HG03558 (cell line): ENCODE data around the gene MRPL50.

Experiments
- ATAC-seq: cut with Tn5 transposase; IDR thresholded peaks from one replicate; pipeline ENCODE4 v1.9.1; 2021; ENCODE audit warnings: moderate number of reproducible peaks; ENCODE audit not compliant: unreplicated experiment; ENCODE audit errors: extremely low read depth

The MRPL50 gene

DNA sequence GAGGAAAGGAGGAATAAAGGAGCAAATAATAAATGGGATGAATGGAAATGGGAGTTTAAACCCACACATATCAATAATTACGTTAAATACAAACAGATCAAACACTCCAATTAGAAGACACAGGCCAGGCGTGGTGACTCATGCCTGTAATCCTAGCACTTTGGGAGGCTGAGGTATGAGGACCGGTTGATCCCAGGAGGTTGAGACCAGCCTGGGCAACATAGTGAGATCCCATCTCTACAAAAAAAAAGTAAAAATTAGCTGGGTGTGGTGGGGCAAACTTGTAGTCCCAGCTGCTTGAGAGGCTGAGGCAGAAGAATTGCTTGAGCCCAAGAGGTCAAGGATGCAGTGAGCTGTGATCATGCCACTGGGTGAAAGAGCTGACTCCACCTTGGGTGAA, 17.3 kb downstream of the MRPL50 start:
- no peak for ATAC-seq

DNA sequence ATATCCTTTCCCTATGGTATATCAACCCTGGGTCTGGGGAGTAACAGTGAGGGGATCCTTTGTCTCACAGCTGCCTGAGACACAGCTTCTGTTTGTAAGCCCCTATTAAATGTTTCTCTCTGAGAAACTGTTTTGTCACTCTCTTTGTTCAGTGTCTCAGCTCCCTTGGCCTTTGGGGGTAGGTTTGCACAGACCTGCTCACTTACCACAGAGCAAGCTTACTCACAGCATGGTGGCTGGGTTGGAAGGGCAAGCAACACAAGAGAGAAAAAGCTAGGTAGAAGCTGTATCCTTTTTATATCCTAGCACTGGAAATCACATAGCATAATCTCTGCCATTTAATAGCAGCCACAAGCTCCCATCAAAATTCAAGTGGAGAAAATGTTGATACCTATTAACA, 18.1 kb downstream of the MRPL50 start:
- no peak for ATAC-seq

DNA sequence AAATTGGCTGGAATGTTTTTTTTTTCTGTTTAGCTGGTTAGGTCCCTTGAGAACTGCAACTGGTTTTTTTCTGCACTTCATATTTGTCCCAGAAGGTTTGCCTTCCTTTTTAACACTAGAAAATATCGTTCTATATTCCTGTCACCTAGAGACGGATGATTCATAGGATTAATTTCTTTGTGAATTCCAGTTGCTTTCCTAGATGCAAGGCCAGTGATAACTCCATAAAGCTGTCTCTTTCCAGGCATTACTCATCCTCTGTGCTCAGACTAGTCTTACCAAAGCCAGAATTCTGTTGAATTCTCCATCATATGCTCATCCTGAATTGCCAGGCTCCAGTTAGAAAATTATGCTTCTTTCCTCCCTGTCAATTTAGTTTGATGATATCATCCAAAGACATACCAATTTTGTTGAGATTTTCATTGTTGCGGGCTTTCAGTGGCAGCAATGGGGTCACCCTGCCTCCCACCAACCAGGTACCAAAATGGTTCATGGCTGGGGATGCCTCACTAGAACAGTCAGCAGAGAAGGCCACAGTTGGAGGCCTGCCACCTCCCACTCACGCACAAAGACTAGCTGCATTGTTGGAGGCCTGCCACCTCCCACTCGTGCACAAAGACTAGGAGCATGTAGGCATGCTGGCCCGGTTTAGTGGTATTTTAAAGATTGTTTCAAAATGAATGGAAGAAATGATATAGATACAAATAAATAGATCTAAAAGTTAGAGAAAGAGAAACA, 22.1 kb downstream of the MRPL50 start:
- ATAC-seq = no peak

DNA sequence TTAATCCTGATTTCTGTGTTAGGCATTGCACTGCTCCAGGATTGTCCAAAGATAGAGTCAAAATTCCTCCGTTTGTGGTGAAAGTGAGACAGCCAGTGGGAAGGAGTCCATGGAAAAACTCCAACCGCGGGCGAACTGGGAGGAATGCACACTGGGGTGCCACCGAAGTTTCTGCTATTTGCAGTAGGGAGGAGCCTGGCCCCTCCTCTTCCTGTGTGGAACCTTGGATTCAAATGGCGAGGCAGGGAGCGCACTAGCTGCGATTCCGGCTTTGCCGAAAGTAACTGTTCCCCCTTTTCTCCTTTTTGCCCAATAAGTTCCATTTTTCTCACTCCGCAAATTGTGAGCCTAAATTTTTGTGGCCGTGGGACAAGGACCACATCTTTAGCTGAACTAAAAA, 22.9 kb downstream of the MRPL50 start:
- ATAC-seq = no peak

DNA sequence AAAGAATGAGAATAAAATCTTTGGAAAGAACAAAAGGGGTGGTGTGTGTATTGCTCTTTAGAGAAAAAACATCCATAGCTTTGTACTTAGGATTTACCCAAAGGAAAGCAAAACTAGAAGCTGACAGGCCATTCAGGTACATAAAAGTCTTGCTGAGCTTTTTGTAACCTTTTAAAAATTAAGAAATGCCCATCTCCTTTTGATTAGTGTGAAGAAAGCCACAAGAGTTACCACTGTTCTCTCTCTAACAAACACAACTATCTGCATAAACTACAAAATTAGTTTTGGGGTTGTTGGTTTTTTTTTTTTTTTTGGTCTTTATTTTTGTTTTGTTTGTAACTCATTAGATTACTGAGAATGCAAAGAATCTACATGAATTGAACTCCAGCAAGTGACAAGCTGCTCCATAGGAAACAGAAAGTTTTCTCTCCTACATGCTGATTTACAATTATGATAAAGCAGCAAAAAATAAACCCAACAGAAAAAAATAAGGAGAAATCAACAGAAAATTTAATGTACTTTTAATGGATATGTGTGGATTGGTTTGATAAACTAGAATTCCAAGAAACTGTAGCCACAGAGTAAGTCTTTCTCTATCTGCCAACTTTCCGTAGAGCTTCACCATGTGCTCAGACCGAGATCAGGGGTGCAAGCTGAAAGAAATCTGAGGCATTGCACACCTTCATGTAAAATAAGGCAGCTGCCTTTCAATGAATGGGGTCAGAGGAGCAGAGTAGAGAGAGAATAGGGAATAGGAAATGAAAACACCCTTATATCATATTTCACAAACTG, 25.9 kb downstream of the MRPL50 start:
- ATAC-seq = no peak

DNA sequence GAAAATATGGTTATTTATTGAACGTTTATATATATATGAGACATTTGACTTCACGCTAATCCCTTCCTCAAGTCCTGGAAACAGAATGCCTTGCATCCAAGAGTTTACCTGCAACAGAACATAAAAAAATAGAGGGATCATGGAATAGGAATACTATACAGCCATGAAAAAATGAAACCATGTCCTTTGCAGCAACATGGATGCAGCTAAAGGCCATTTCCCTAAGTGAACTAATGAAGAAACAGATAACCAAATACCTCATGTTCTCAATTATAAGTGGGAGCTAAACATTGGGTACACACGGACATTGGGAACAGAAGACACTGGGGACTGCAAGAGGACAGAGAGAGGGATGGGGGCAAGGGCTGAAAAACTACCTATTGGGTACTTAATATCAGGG, 26.6 kb downstream of the MRPL50 start:
- no peak for ATAC-seq

DNA sequence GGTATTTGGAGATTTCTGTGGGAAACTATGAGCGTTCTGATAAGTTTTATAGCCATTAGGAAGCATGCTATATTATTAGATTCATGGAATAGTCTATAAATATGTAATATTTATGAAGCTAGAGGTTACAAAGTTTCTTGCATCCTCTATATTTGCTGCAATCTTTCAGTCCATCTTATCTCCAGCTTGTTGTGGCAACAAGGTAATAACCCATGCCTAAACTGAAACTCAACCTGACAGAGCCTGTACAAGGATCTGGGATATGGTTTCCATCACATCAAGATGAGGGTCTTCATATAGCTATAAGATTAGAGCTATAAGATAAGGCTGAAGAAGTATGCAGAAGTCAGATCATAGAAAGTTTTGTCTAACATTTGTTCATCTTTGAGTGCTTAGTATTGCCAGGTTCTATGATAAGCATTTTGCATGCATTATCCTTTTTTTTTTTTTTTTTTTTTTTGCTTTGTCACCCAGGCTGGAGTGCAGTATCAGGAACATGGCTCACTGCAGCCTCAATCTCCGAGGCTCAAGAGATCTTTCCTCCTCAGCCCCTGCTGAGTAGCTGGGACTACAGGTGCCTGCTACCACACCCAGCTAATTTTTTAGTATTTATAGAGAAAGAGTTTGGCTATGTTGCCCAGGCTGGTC, 28.4 kb downstream of the MRPL50 start:
- no peak for ATAC-seq

DNA sequence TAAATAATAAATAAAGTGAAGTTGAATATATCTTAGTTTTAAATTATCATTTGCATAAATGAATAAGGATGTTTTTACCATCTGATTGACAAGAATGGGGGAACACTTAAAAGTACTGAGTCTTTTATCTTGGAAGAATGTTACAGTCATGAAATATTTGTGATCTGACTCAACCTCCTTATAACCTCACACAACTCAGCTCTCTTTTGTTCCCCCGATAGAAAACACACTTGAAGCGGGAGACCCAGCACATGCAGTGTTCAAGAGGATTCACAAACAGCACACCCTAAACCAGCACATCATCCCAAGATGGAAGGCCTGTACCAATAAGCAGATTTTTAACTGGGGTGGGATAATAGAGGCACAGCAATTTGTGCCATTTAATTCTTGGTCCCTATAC, 29.1 kb downstream of the MRPL50 start:
- no peak for ATAC-seq

DNA sequence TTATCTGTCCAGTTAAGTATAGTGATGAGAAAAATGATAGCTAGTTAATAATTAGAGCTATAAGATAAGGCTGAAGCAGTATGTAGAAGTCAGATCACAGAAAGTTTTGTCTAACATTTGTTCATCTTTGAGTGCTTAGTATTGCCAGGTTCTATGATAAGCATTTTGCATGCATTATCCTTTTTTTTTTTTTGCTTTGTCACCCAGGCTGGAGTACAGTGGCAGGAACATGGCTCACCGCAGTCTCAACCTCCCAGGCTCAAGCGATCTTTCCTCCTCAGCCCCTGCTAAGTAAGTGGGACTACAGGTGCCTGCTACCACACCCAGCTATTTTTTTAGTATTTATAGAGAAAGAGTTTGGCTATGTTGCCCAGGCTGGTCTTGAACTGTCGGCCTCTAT, 31.1 kb downstream of the MRPL50 start:
- no peak for ATAC-seq

DNA sequence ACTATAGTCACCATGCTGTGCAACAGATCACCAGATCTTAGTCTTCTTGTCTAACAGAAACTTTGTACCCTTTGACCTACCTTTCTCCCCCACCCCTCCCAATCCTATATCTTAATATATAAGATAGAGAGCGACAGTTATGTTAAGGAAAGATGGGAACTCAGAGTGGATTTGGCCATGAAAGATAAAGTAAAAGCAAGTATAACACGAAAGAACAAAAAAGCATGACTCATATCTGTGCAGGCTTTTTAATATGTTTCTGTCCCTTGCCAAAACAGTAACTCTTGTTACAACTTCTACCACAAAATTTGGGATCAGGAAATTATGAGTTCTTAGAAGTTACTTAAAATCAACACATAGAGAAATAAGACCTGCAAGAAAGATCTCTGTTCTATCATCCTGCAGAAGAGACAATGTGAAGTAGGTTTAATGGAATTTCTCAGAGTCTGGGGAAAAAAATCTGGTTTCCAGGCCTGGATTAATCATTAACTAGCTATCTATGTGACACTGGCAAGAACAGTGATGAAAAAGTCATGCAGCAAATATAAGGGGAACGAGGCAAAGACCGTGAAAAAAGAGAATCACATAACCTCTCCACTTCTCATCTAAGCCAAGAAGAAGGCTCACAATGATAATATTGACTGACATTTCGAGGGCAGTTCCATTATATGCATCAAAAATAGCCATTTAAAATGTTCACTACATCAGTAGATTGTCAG, 32.2 kb downstream of the MRPL50 start:
- no peak for ATAC-seq

DNA sequence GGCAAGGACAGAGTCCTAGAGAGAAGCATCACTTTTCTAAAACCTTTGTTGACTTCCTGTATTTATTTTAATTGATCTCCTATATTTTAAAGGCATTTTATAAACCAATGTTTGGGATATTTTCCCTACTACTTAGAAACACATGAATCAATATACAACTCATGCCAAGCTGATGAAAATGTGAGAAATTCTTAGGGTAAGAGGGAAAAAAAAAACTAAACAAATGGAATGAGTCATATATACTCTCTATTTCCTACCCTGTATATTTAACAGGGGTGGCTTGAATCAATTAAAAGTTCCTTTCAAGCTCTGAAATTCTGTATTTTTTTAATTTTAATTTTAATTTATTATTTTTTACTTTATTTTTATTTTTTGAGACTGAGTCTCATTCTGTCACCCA, 33.2 kb downstream of the MRPL50 start:
- ATAC-seq = no peak

DNA sequence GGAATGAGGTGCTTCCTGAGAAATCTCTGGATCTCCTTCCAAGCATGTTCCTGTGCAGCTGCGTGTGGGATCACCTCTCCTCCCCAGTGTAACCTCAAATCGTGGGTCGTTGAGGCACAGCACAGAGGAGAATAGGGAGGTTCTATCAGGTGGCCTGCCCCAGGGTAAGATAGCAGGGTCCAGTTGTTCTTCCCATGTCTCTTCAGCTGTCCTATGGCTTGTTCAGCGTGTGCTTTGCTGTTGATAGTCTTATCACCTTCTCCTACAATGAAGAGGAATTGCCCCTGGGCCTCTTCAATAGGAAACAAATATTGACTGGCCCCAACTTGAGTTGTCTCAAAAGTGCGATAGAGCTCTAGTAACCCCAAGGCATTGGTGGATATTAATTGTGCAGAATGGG, 36.0 kb downstream of the MRPL50 start:
- no peak for ATAC-seq

DNA sequence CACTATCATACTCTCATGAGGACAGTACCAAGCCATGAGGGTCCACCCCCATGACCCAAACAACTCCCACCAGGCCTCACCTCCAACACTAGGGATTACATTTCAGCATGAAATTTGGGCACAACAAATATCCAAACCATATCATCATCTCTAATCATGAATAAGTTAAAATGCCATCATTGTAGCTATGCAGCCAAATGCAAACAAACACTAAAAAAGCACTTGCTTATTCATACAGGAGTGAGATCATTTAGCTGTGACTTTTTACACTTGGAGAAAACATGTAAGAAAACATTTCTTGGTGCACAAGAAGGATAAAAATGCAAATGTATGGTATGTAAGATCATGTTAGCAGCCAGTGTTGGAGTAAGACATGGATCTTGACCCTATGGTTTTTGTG, 37.8 kb downstream of the MRPL50 start:
- ATAC-seq = no peak

DNA sequence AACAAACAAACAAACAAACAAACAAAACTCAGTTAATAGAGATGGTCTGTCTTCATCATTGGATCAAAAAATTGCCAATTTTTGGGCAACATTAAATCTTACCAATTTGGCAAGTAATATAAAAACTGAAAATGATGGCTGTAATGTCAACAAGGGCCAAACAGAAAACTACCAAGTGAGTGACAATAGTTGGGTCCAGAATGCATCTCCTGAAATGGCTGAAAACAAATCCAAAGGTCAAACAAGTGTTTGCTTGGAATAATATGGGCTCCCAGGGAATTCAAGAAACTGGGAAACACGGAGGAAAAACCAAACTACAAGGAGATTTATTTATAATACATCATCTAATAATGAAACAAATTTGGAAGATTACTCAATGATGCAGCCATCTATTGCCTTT, 38.7 kb downstream of the MRPL50 start:
- ATAC-seq = no peak

DNA sequence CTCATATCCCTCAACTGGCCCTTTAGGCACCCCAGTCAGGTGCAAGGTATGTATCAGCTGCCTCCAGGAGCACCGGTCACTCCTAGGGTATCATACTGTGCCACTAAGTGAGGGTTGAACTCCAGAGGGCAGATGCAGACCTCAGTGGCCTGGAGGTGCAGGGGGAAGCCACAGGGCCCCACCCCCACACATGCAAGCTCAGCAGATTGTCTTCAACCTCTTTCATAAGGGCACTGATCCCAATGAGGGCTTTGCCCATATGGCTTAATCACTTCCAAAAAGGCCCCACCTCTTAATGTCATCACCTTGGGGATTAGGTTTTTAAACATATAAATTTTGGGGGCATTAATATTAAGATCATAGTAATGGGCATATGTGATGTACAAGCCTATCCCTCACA, 41.8 kb downstream of the MRPL50 start:
- no peak for ATAC-seq

DNA sequence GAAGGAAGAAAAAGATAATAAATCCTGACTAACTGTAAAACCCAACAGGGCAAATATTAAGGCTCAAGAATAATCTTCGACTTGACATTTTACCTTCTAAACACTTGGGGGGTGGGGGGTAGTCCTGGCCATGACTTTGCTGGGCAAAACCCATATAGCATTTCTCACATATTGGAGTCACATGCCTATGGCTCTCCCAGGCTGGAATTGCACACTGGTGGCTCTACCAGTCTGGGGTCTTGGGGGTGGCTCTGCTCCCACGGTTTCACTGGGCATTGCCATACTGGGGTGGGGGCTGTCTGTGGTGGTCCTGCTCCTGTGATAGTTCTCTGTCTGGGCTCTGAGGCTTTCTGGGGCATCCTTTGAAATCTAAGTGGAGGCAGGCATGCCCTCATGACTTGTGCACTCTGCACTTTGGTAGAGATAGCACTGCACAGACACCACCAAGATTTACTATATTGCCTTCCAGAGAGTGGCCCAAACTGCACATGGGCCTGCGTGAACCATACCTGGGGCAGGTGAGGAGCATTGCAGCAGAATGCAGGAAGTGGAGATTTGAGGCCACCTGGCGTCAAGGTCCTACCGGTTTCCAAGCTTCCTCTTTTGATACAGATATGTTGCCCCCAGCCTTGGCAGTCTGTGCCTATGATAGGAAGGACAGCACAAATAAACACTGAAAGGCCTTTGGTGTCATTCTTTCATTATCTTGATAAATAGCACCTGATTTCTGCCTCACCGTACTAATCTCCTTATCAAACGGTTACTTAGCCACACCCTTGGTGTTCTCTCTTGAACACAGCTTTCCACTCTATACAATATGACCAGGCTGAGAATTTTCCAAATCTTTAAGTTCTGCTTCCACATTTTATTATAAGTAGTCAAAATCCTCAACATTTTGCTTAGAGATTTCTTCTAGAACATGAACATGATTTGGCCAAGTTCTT, 43.4 kb downstream of the MRPL50 start:
- no peak for ATAC-seq

DNA sequence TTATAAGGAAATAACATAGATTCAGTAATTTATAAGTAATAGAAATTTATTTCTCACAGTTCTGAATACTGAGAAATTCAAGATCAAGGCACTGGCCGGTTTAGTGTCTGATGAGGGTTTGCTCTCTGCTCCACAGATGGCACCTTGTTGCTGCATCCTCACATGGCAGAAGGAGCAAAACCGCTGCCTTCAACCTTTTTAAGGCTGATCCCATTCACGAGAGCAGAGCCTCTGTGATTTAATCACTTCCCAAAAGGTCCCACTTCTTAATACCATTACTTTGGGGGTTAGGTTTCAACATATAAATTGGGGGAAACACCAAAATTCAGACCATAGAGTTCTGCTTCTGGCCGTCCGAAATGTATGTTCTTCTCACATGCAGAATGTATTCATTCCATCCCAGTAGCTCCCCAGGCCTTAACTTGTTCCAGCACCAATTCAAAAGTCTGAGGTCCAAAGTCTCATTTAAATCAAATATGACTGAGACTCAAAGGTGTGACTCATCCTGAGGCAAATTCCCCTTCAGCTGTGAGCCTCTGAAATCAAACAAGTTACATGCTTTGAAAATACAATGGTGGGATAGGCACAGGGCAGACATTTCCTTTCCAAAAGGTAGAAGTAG, 44.2 kb downstream of the MRPL50 start:
- ATAC-seq = no peak

DNA sequence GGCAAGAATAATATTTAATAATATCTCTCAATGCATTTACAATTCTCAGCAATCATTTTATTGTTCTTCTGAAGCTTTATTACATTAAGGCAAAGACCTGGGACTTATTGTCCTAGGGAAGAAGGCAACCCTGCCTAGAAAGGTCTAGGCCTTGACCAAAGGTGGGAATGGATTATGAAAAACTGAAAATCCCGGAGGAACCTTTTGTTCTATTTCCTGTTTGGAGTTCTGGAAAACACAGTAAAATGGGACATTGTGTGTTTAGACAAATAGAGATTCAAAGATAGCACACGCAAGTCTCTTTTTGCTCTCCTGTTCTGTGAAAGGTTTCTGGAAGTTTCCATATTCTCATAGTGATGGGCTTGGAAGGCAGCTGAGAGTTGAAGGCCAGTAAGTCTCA, 44.7 kb downstream of the MRPL50 start:
- ATAC-seq = no peak

DNA sequence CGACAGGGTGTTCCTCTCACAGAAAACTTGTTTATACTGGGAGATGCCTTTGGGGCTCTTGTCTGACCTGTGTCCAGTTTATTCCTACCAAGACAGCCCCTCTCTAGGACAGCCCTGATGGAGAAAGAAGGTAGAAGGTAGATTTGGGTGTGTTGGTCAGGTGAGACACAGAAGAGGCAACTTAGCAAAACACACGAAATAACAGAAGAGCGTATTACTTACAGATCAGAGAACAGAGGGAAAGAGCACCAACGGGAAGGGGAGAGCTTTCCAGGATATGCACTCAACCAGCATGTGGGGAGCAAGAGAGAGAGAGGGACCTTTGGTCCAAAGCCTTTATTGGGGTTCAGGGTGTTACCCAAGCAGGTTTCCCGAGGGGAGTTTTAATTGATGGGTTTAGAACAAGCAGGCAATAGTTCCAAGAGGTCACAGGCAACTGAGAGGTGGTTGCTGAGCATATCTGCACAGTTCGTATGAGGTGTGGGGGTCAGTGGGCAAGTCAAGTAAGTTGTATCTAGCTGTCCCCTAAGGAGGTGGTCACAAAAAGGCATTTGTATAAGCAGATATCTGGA, 45.4 kb downstream of the MRPL50 start:
- no peak for ATAC-seq
